MM.1S (cell line): ENCODE results near the gene ZXDC.

ENCODE experiments used
- DNase-seq: peaks from one replicate; pipeline ENCODE4 v3.0.0-alpha.2; 2015
- H2AFZ ChIP-seq: fragments of 300-600 bp; sonication (generic); 2 replicates; pipeline ENCODE4 v1.6.0; 2016; ENCODE audit warnings: antibody characterized with exemption, low read length
- H3F3A ChIP-seq: fragments of 300-600 bp; sonication (generic); 2 replicates; pipeline ENCODE4 v1.6.1; 2016; ENCODE audit warnings: mild to moderate bottlenecking, antibody characterized with exemption, low read length, moderate library complexity, mixed read lengths; ENCODE audit not compliant: insufficient read depth
- H3K27ac ChIP-seq: fragments of 300-600 bp; sonication (generic); 2 replicates; pipeline ENCODE4 v1.5.1; 2016; ENCODE audit warnings: mild to moderate bottlenecking, low read length
- H3K27me3 ChIP-seq: fragments of 300-600 bp; sonication (generic); replicated peaks from 2 replicates; pipeline ENCODE4 v1.6.0; 2016; ENCODE audit warnings: low read length; ENCODE audit not compliant: insufficient read depth
- H3K36me3 ChIP-seq: fragments of 300-600 bp; sonication (generic); replicated peaks from 2 replicates; pipeline ENCODE4 v1.6.1; 2016; ENCODE audit warnings: mild to moderate bottlenecking, low read length, mixed read lengths; ENCODE audit not compliant: insufficient read depth
- H3K4me1 ChIP-seq: fragments of 300-600 bp; sonication (generic); 2 replicates; pipeline ENCODE4 v1.6.1; 2016; ENCODE audit warnings: low read length, mixed read lengths
- H3K4me2 ChIP-seq: fragments of 300-600 bp; sonication (generic); 2 replicates; pipeline ENCODE4 v1.6.0; 2016; ENCODE audit warnings: low read depth, low read length
- H3K4me3 ChIP-seq: fragments of 300-600 bp; sonication (generic); 2 replicates; pipeline ENCODE4 v1.5.1; 2016; ENCODE audit warnings: low read length, mixed read lengths
- H3K79me2 ChIP-seq: fragments of 300-600 bp; sonication (generic); 2 replicates; pipeline ENCODE4 v1.6.1; 2016; ENCODE audit warnings: mixed run types, low read length, mixed read lengths
- H3K9ac ChIP-seq: fragments of 300-600 bp; sonication (generic); 2 replicates; pipeline ENCODE4 v1.6.1; 2016; ENCODE audit warnings: low read length, mixed read lengths
- H3K9me2 ChIP-seq: fragments of 300-600 bp; sonication (generic); replicated peaks from 2 replicates; pipeline ENCODE4 v1.6.1; 2016; ENCODE audit warnings: mild to moderate bottlenecking, low read length, mixed read lengths; ENCODE audit not compliant: insufficient read depth
- H3K9me3 ChIP-seq: fragments of 300-600 bp; sonication (generic); replicated peaks from 2 replicates; pipeline ENCODE4 v1.6.1; 2016; ENCODE audit warnings: mild to moderate bottlenecking, low read length, mixed read lengths; ENCODE audit not compliant: insufficient read depth
- H4K20me1 ChIP-seq: fragments of 300-600 bp; sonication (generic); 2 replicates; pipeline ENCODE4 v1.6.1; 2016; ENCODE audit warnings: mild to moderate bottlenecking, low read length, moderate library complexity, mixed read lengths; ENCODE audit not compliant: insufficient read depth
- EZH2 ChIP-seq: fragments of 300-600 bp; sonication (generic); optimal IDR thresholded peaks from 2 replicates; pipeline ENCODE3; 2017; ENCODE audit warnings: low read depth, mild to moderate bottlenecking, antibody characterized with exemption, low read length, mixed read lengths
- EZH2phosphoT487 ChIP-seq: fragments of 300-600 bp; sonication (generic); IDR thresholded peaks from 2 replicates; pipeline ENCODE4 v1.6.1; 2018; ENCODE audit warnings: antibody characterized with exemption, low read length
- TF ChIP-seq, protein P1 (sequence below): fragments of 300-600 bp; sonication (generic); IDR thresholded peaks from 2 replicates; pipeline ENCODE4 v1.5.1; 2016; ENCODE audit warnings: antibody characterized with exemption, low read length, mixed read lengths

The ZXDC gene

DNA sequence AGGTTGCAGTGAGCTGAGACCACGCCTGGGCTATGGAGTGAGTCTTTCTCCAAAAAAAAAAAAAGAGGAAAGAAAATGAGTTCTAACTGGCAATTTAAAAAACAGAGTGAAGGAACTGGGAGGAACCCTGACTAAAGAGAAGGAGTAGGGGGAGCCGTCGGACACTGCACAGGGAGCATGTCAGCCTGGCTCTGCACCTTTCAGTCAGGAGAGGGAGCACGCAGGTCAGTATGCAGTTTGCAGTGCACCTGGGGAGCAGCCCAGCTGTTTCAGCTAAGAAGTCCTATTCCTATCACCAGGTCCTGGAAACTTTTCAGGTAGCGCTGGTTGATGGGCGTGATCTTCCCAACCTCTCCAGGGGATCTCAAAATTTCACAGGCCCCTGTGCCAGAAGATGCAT is 14.9 kb upstream of the ZXDC start:
- Histone ChIP-seq H3K27ac (no peak overlapping the region), H3K9ac (no peak overlapping the region), H3F3A (peaks cover 18% of the 10 kb centered on the region), H2AFZ (no peak overlapping the region), H3K27me3 (no peaks in the 10 kb centered on the region), H3K9me2 (no peaks in the 10 kb centered on the region), H4K20me1 (no peaks in the 10 kb centered on the region), H3K4me2 (no peak overlapping the region), H3K9me3 (no peaks in the 10 kb centered on the region), H3K4me3 (no peak overlapping the region), H3K4me1 (peaks cover 34% of the 10 kb centered on the region), H3K79me2 (no peaks in the 10 kb centered on the region), H3K36me3 (no peaks in the 10 kb centered on the region)
- no peak for TF ChIP-seq EZH2phosphoT487
- TF ChIP-seq, protein P1, sequence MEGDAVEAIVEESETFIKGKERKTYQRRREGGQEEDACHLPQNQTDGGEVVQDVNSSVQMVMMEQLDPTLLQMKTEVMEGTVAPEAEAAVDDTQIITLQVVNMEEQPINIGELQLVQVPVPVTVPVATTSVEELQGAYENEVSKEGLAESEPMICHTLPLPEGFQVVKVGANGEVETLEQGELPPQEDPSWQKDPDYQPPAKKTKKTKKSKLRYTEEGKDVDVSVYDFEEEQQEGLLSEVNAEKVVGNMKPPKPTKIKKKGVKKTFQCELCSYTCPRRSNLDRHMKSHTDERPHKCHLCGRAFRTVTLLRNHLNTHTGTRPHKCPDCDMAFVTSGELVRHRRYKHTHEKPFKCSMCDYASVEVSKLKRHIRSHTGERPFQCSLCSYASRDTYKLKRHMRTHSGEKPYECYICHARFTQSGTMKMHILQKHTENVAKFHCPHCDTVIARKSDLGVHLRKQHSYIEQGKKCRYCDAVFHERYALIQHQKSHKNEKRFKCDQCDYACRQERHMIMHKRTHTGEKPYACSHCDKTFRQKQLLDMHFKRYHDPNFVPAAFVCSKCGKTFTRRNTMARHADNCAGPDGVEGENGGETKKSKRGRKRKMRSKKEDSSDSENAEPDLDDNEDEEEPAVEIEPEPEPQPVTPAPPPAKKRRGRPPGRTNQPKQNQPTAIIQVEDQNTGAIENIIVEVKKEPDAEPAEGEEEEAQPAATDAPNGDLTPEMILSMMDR = peak; percentile 49
- peak; percentile 62 for DNase-seq

DNA sequence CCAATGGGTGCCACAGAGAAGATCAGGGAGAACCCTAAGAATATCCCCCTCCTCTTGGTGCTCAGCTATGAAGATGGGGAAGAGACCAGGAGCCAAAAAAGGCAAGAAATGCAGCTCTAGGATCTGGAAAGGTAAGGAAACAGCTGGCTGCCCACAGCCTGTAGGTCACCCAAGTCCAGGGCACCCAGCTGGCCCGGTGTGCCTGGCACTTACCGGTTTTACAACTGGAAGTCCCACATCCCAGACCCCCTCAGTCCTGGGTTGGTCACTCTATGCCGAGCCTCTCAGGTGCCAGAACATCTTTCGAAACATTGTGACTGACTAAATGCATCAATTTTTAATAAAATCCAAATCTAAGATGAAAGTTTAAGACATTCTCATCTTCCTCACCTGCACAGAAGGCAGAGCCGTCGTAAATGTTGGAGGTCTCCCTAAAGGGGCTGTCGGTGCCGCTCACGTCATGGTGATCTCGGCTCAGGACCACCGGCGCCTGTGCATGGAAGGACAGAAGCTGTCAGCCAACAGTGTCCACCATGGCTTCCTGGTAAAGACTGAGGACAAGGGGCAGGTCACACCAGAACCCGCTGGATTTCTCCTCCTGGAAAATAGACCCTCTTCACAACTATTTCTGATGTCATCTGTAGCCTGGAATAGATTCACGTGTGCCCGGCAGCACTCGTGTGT is 13.3 kb upstream of the ZXDC start:
- Histone ChIP-seq H3K9me2 (no peaks in the 10 kb centered on the region), H3K36me3 (no peaks in the 10 kb centered on the region), H3F3A (peaks cover 13% of the 10 kb centered on the region), H3K4me3 (no peak overlapping the region), H3K27ac (no peak overlapping the region), H2AFZ (no peak overlapping the region), H3K4me2 (no peak overlapping the region), H3K79me2 (no peaks in the 10 kb centered on the region), H3K4me1 (peaks cover 24% of the 10 kb centered on the region), H4K20me1 (no peaks in the 10 kb centered on the region), H3K27me3 (no peaks in the 10 kb centered on the region), H3K9me3 (no peaks in the 10 kb centered on the region), H3K9ac (no peak overlapping the region)
- DNase-seq = no peak
- TF ChIP-seq EZH2phosphoT487 (no peak), EZH2 (no peak)
- TF ChIP-seq, protein P1 = no peak

DNA sequence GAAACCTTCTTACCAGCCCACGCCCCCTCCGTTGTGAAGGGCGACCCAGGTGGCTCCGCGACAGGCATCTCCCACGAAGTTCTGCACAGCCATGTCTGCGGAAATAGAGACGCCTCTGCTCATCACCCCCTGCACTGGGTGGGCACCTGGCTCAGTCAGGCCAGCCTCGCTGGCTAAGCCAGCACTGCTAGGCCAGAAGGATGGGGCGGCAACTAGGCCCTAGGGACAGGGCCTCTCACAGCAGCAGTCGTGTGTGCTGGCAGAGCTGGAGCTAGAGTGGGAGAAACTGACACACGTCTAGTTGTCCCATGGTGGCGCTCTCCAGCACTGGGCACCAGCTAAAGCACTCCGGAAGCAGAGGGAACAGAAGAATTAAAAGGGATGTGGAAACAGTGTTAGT is 12.5 kb upstream of the ZXDC start:
- Histone ChIP-seq H2AFZ (no peak overlapping the region), H3K4me3 (no peak overlapping the region), H3K36me3 (no peaks in the 10 kb centered on the region), H3F3A (peaks cover 4% of the 10 kb centered on the region), H4K20me1 (no peaks in the 10 kb centered on the region), H3K9ac (no peak overlapping the region), H3K9me2 (no peaks in the 10 kb centered on the region), H3K27ac (no peak overlapping the region), H3K4me2 (no peak overlapping the region), H3K4me1 (peaks cover 20% of the 10 kb centered on the region), H3K79me2 (no peaks in the 10 kb centered on the region), H3K27me3 (no peaks in the 10 kb centered on the region), H3K9me3 (no peaks in the 10 kb centered on the region)
- no peak for DNase-seq
- no peak for TF ChIP-seq EZH2
- TF ChIP-seq, protein P1 = no peak
- TF ChIP-seq EZH2phosphoT487 = no peak
